ENCODE data around the gene CCL7.

CCL7 gene

GRCh38 chr17:34257299-34257985 lies 12.6 kb upstream of the CCL7 start:
- no peak for TF ChIP-seq SIN3A (IDR thresholded peaks at IDR 0.05; ENCODE audit: borderline replicate concordance, insufficient read depth, low read length)
- no peak for TF ChIP-seq TAF1 (IDR thresholded peaks at IDR 0.05; ENCODE audit: borderline replicate concordance, insufficient read depth, low read length)
- TF ChIP-seq FOXP2 (optimal IDR thresholded peaks at IDR 0.05; ENCODE audit: borderline replicate concordance, extremely low read depth, extremely low read length, insufficient read depth): no peak

GRCh38 chr17:34257986-34258326 lies 12.1 kb upstream of the CCL7 start:
- TF ChIP-seq POLR2AphosphoS5 (IDR thresholded peaks at IDR 0.05; ENCODE audit: low read depth, low read length) (no peak), SIN3A (IDR thresholded peaks at IDR 0.05; ENCODE audit: borderline replicate concordance, insufficient read depth, low read length) (no peak), REST (IDR thresholded peaks at IDR 0.05; ENCODE audit: insufficient read depth in 1 of 2, low read depth in 2 of 2, low read length in 2 of 2) (no peak), TAF1 (IDR thresholded peaks at IDR 0.05; ENCODE audit: borderline replicate concordance, insufficient read depth, low read length) (no peak), FOXP2 (optimal IDR thresholded peaks at IDR 0.05; ENCODE audit: borderline replicate concordance, extremely low read depth, extremely low read length, insufficient read depth) (no peak)

- TF ChIP-seq TAF1 (IDR thresholded peaks at IDR 0.05; ENCODE audit: borderline replicate concordance, insufficient read depth, low read length): no peak
- no peak for TF ChIP-seq SIN3A (IDR thresholded peaks at IDR 0.05; ENCODE audit: borderline replicate concordance, insufficient read depth, low read length)
- no peak for TF ChIP-seq POLR2AphosphoS5 (IDR thresholded peaks at IDR 0.05; ENCODE audit: low read depth, low read length)
- TF ChIP-seq REST (IDR thresholded peaks at IDR 0.05; ENCODE audit: insufficient read depth in 1 of 2, low read depth in 2 of 2, low read length in 2 of 2): no peak
- no peak for TF ChIP-seq FOXP2 (optimal IDR thresholded peaks at IDR 0.05; ENCODE audit: borderline replicate concordance, extremely low read depth, extremely low read length, insufficient read depth)
Measured at GRCh38 chr17:34259146-34259545, 10.9 kb upstream of the CCL7 start.

GRCh38 chr17:34260861-34261260 lies 9.2 kb upstream of the CCL7 start:
- TF ChIP-seq REST (IDR thresholded peaks at IDR 0.05; ENCODE audit: insufficient read depth in 1 of 2, low read depth in 2 of 2, low read length in 2 of 2) (no peak), TAF1 (IDR thresholded peaks at IDR 0.05; ENCODE audit: borderline replicate concordance, insufficient read depth, low read length) (no peak), FOXP2 (optimal IDR thresholded peaks at IDR 0.05; ENCODE audit: borderline replicate concordance, extremely low read depth, extremely low read length, insufficient read depth) (no peak), POLR2AphosphoS5 (IDR thresholded peaks at IDR 0.05; ENCODE audit: low read depth, low read length) (no peak), SIN3A (IDR thresholded peaks at IDR 0.05; ENCODE audit: borderline replicate concordance, insufficient read depth, low read length) (no peak)

- TF ChIP-seq REST (IDR thresholded peaks at IDR 0.05; ENCODE audit: insufficient read depth in 1 of 2, low read depth in 2 of 2, low read length in 2 of 2) (no peak), SIN3A (IDR thresholded peaks at IDR 0.05; ENCODE audit: borderline replicate concordance, insufficient read depth, low read length) (no peak), TAF1 (IDR thresholded peaks at IDR 0.05; ENCODE audit: borderline replicate concordance, insufficient read depth, low read length) (no peak), POLR2AphosphoS5 (IDR thresholded peaks at IDR 0.05; ENCODE audit: low read depth, low read length) (no peak), FOXP2 (optimal IDR thresholded peaks at IDR 0.05; ENCODE audit: borderline replicate concordance, extremely low read depth, extremely low read length, insufficient read depth) (no peak)
Measured at GRCh38 chr17:34261568-34262337, 8.3 kb upstream of the CCL7 start.
